ENCODE data around the gene PRSS35. TPM values are rescaled to one million over a fixed set of nuclear protein-coding genes. Genes with fewer than 3 reads are reported as not detected.

The PRSS35 gene, protein sequence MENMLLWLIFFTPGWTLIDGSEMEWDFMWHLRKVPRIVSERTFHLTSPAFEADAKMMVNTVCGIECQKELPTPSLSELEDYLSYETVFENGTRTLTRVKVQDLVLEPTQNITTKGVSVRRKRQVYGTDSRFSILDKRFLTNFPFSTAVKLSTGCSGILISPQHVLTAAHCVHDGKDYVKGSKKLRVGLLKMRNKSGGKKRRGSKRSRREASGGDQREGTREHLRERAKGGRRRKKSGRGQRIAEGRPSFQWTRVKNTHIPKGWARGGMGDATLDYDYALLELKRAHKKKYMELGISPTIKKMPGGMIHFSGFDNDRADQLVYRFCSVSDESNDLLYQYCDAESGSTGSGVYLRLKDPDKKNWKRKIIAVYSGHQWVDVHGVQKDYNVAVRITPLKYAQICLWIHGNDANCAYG
- 0.07 TPM in 1 of 2 replicates, not detected in the other for total RNA-seq

DNA sequence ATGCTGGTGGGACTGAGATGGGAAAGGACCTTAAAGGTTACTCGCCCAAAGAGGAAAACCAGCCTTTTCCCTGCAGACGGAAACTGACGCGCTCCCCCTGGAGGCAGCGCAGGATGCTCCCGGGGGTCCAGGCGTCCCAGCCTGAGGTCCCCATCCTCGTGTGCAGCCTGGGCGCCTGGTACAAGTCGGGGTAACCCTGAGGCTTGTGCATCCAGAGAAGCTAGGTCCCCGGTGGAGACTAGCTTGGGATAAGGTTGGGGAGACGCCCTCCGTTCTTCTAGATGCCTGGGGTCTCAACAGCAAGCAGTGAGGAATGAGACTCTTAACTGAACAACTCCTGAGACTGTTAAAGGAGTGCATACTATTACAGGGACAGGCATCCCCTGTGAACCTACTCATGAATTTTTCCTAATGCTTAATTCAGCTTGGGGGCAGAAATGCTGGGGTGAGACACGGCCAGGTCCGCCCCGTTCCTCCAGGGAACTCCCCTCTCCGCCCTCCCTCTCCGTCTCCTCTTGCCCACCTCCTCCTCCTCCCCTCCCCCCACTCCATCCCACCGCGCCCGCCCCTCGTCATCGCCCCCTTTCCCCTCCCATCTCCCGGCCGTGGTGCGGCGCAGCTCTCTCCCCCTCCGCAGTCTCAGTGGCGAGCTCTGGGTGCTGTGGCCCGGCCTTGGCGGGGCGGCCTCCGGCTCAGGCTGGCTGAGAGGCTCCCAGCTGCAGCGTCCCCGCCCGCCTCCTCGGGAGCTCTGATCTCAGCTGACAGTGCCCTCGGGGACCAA, at the start of gene PRSS35:
PRSS35 (plus strand) TSS at position 634 of the 781 bp plus-strand sequence. CDS start 10,908 bp downstream, outside the sequence.

Other genes starting within 250 kb of the PRSS35 start
- 29.6 and 34.1 TPM in 2 replicates for gene ME1, start 81.5 kb upstream of the PRSS35 start, total RNA-seq
- gene SNAP91, start 196.6 kb downstream of the PRSS35 start, total RNA-seq = not detected in 2 replicates